ENCODE results near the gene DUSP10. TPM values are rescaled to one million over a fixed set of nuclear protein-coding genes. Genes with fewer than 3 reads are reported as not detected.

DUSP10 gene
- total and polyA plus RNA-seq, 7 donors: 2.5 to 19.9 (median 11.4) TPM

- no peak overlapping the region for H3K4me3 ChIP-seq
- no peak for DNase-seq
- no peaks in the 10 kb centered on the region for H3K36me3 ChIP-seq
- WGBS, 2 donors: 75 to 83% methylated on average over 8 of the region's 8 CpGs
- H3K27ac ChIP-seq: no peak overlapping the region
- TF ChIP-seq POLR2A (IDR thresholded peaks at IDR 0.05): no peak
- no peak for TF ChIP-seq POLR2AphosphoS5 (IDR thresholded peaks at IDR 0.05)
- TF ChIP-seq CTCF (IDR thresholded peaks at IDR 0.05): no peak
- TF ChIP-seq EP300 (IDR thresholded peaks at IDR 0.05): no peak
- intact Hi-C loops (cut with DNase I): no loop called here
- no peaks in the 10 kb centered on the region for H3K9me3 ChIP-seq
- H3K4me1 ChIP-seq: no peaks in the 10 kb centered on the region
- no peaks in the 10 kb centered on the region for H3K27me3 ChIP-seq
Measured at GRCh38 chr1:221655766-221656305, 86.1 kb downstream of the DUSP10 start.
